Activated T-helper 1 cell treated with anti-CD3 and anti-CD28 coated beads, Interleukin-2, amount 50 U/mL, for 16 hours (primary cell): ENCODE data around the gene ZP4.
"Not testable (repeated sequence)": the region's sequence is repeated elsewhere in the genome, so short reads cannot be mapped to it uniquely, and the experiment has no call there.

Source experiments
- DNase-seq, 2 donors: peaks; one replicate each; pipeline ENCODE4 v3.0.0-alpha.2; 2020; ENCODE audit warnings: low read depth in 1 of 2, low spot score in 1 of 2

The ZP4 gene

GRCh38 chr1:237878406-237878805, 12.3 kb downstream of the ZP4 start:
- no peak for DNase-seq

- no peak for DNase-seq
Observed at GRCh38 chr1:237877631-237878030, 13.1 kb downstream of the ZP4 start.

GRCh38 chr1:237875291-237875690, 15.4 kb downstream of the ZP4 start:
- DNase-seq: no peak

- DNase-seq: no peak
Observed at GRCh38 chr1:237873487-237874211, 17.1 kb downstream of the ZP4 start.

GRCh38 chr1:237868817-237869600, 21.7 kb downstream of the ZP4 start:
- no peak for DNase-seq

GRCh38 chr1:237867380-237867888, 23.3 kb downstream of the ZP4 start:
- DNase-seq: no peak

GRCh38 chr1:237864338-237865244, 26.1 kb downstream of the ZP4 start:
- DNase-seq: no peak

- no peak for DNase-seq
Observed at GRCh38 chr1:237863234-237863633, 27.5 kb downstream of the ZP4 start.

GRCh38 chr1:237861944-237862343, 28.8 kb downstream of the ZP4 start:
- no peak for DNase-seq

- no peak for DNase-seq
Observed at GRCh38 chr1:237858992-237859391, 31.7 kb downstream of the ZP4 start.

GRCh38 chr1:237857455-237857854, 33.3 kb downstream of the ZP4 start:
- no peak for DNase-seq

GRCh38 chr1:237852342-237852741, 38.4 kb downstream of the ZP4 start:
- no peak for DNase-seq

GRCh38 chr1:237851210-237851845, 39.4 kb downstream of the ZP4 start:
- no peak for DNase-seq

GRCh38 chr1:237843516-237843915, 47.2 kb downstream of the ZP4 start:
- not testable (repeated sequence) for DNase-seq

- DNase-seq: no peak
Observed at GRCh38 chr1:237841485-237841884, 49.2 kb downstream of the ZP4 start.

- DNase-seq: no peak
Observed at GRCh38 chr1:237838904-237839534, 51.7 kb downstream of the ZP4 start.

- DNase-seq: no peak
Observed at GRCh38 chr1:237838320-237838719, 52.4 kb downstream of the ZP4 start.

GRCh38 chr1:237834461-237834860, 56.3 kb downstream of the ZP4 start:
- no peak for DNase-seq

- no peak for DNase-seq
Observed at GRCh38 chr1:237834048-237834447, 56.7 kb downstream of the ZP4 start.

GRCh38 chr1:237832858-237833257, 57.9 kb downstream of the ZP4 start:
- DNase-seq: no peak
